HUES6 (cell line): ENCODE measurements around the gene SULT2A1.

Experiments
- H3K27ac ChIP-seq: 2 replicates; pipeline ENCODE4 v1.7.0; 2013; ENCODE audit warnings: low read depth, mild to moderate bottlenecking, low read length, inconsistent platforms
- H3K27me3 ChIP-seq: 2 replicates; pipeline ENCODE4 v1.6.1; 2013; ENCODE audit warnings: low read length; ENCODE audit not compliant: control insufficient read depth, insufficient read depth
- H3K36me3 ChIP-seq: 2 replicates; pipeline ENCODE4 v1.6.1; 2013; ENCODE audit warnings: low read length; ENCODE audit not compliant: control insufficient read depth, insufficient read depth
- H3K4me1 ChIP-seq: 2 replicates; pipeline ENCODE4 v1.6.1; 2013; ENCODE audit warnings: low read length; ENCODE audit not compliant: control insufficient read depth, insufficient read depth
- H3K4me3 ChIP-seq: 2 replicates; pipeline ENCODE4 v1.5.1; 2013; ENCODE audit warnings: low read depth, low read length
- H3K9ac ChIP-seq: one replicate; pipeline ENCODE4 v1.6.1; 2013; ENCODE audit warnings: mild to moderate bottlenecking, low read length
- H3K9me3 ChIP-seq: 2 replicates; pipeline ENCODE4 v1.6.1; 2013; ENCODE audit warnings: low read depth, low read length; ENCODE audit not compliant: control insufficient read depth, insufficient read depth

The SULT2A1 gene

DNA sequence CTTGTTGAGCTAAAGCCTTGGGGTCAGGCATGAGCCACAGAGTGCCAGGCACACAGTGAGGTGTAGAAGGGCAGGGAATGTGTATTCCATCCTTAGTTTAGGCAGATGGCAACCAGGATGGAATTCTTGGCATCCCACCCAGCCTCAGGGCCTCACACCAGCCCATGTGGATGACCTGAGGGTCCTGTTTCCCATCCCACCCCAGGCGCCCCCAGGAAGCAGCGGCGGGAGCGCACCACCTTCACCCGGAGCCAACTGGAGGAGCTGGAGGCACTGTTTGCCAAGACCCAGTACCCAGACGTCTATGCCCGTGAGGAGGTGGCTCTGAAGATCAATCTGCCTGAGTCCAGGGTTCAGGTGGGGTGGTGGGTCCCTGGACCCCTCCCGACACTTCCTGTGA lies 50.1 kb downstream of the SULT2A1 start:
- H3K9ac ChIP-seq, result no peak overlapping the region
- H3K27me3 ChIP-seq, result no peaks in the 10 kb centered on the region

DNA sequence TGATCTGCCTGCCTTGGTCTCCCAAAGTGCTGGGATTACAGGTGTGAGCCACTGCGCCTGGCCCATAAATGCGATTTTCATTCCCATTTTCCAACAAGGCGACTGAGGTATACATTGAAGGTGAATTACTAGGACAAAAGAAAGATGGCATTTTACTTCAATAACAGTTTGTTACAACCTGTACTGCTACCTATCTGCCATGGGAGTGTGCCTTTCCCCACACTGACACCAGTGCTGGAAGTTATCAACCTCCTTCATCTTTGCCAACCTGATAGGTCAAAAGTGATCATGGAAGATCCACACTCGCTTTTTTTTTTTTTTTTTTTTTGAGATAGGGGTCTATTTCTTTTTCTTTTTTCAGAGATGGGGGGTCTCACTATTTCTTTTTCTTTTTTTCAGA lies 53.4 kb downstream of the SULT2A1 start:
- Histone ChIP-seq H3K4me1 (peaks cover 4% of the 10 kb centered on the region), H3K4me3 (no peak overlapping the region), H3K36me3 (no peaks in the 10 kb centered on the region), H3K27me3 (no peaks in the 10 kb centered on the region), H3K27ac (no peak overlapping the region), H3K9ac (no peak overlapping the region), H3K9me3 (no peaks in the 10 kb centered on the region)

More for the DNA sequence above, 50.1 kb downstream of the SULT2A1 start:
- Histone ChIP-seq H3K9me3 (no peaks in the 10 kb centered on the region), H3K4me1 (peaks cover 15% of the 10 kb centered on the region), H3K27ac (no peak overlapping the region), H3K36me3 (no peaks in the 10 kb centered on the region), H3K4me3 (no peak overlapping the region)

DNA sequence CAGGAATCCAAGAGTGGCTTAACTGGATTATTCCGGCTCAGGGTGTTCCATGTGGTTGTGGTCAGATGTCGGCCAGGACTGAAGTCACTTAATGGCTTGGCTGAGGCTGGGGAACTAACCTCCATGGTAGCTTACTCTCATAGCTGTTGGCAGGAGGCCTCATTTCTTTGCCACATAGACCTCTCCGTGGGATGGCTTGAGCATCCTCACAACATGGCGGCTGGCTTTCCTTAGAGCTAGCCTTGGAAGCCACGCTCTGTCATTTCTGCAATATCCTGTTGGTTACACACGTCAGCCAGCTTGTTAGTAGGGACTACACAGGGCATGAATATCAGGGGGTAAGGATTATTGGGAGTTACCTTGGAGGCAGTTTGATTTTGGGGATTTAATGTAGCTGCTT lies 59.3 kb downstream of the SULT2A1 start:
- H3K4me3 ChIP-seq, result no peak overlapping the region
- no peak overlapping the region for H3K9ac ChIP-seq
- no peaks in the 10 kb centered on the region for H3K36me3 ChIP-seq
- peaks cover 3% of the 10 kb centered on the region; the same call in 1 of the 2 replicates for H3K9me3 ChIP-seq
- no peaks in the 10 kb centered on the region for H3K27me3 ChIP-seq
- no peak overlapping the region for H3K27ac ChIP-seq
- H3K4me1 ChIP-seq, result peaks cover 14% of the 10 kb centered on the region

DNA sequence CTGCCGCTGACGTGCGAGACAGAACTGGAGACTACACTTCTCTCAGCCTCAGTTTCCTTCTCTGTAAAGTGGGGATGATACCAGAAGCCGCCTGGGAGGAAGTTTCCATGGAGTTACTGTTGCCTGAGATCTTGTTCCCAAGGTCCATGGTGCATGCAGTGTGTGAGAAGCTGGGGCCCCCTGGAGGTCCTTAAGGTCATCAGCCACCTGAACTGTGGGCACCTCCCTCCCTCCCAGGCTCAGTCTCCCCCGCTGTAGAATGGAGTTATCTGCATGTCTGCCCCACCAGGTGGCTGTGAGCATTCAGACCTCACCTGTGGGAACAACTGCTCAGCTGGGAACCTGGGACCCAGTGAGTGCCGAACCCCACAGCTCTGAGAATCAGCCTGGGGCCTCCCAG lies 61.7 kb downstream of the SULT2A1 start:
- Histone ChIP-seq H3K27ac (no peak overlapping the region), H3K36me3 (no peaks in the 10 kb centered on the region), H3K27me3 (no peaks in the 10 kb centered on the region), H3K4me3 (no peak overlapping the region), H3K4me1 (peaks cover 36% of the 10 kb centered on the region), H3K9me3 (peaks cover 3% of the 10 kb centered on the region; the same call in 1 of the 2 replicates), H3K9ac (no peak overlapping the region)

DNA sequence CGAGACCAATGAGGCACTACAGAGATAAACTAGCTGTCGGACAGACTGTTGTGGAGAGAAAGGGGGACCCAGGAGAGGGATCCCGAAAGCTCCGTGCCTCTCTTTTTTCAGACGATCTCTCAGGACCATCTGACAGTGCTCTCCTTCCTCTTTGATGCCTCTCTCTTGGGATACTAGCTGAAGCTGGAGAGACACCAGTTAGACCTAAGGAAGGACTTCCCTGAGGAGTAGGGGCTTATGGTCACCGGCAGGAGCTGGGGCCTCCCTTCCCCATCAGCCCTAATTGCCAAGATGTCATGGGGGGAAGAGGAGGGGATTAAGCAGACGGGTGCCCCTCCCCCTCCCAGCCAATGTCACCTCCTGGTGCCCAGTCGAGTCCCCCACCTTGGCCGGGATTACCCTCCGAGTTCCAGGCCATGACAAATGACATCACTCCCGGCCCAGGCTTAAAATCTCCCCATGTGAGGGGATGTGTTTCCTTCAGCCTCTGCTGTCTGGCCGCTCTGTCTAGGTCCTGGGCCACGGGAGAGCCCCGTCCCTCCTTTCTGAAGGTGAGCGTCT lies 64.6 kb downstream of the SULT2A1 start, which contains the start of gene CRX:
Gene CRX, plus strand, starts transcription at position 478 of the 561 bp plus-strand sequence. CDS start 12,507 bp downstream, outside the sequence.
- Histone ChIP-seq H3K27ac (no peak within 1 kb of the TSS), H3K9me3 (no peaks in the 10 kb centered on the region), H3K4me1 (peaks cover 33% of the 10 kb centered on the region), H3K27me3 (no peaks in the 10 kb centered on the region), H3K4me3 (no peak within 1 kb of the TSS), H3K36me3 (no peaks in the 10 kb centered on the region), H3K9ac (no peak within 1 kb of the TSS)
